ENCODE results near the gene KDM3B.
"Not testable (repeated sequence)": the region's sequence is repeated elsewhere in the genome, so short reads cannot be mapped to it uniquely, and the experiment has no call there.

The KDM3B gene

DNA sequence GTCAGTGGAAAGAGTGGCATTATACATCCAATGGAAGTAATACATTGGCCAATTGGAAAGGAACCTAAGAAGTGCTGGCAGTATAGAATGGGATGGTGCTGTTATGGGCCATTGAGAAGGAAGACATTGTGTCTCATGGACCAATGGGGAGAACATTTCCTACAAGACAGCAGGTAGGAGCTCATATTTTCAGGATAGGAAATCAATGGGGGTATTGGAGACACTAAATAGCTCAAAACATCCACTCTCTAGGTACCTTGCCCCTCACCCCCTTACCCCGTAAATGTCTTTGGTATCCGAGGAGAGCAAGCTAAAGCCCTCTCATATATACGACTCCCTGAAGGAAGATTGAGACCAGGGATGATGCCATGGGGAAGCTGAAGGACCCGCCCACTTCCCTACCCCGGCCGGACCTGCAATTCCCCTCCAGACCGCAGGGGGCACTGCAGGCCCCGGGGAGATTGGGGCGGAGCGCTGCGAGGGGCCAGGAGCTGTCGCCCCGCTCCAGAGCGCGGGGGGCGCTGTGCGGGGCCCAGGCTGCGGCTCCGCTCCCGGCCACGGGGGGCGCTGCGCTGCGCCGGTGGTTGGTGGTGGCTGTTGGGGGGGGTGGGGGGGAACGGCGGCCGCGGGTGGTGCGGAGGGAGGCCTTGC is at the start of gene KDM3B:
KDM3B (plus strand) TSS at position 615 of the 651 bp plus-strand sequence. CDS start 111 bp downstream, outside the sequence.
- peak; percentile 64 for DNase-seq (ENCODE audit: low spot score)

DNA sequence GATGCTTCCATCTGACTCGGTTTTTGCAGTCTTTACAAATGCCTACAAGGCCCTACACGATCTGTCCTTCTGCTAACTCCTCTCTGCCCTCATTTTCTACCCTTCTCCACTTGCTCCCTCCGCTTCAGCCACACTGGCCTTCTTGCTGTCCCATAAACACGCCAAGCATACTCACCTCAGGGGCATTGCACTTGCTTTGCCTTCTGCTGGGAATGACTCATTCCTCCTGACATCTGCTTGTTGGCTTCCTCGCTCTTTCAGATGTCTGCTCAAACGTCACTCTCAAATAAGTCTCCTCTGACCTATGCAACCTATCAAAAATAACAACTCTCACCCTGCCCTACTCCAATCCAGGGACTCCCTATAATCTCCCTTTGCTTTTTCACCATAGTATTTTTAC is 49.1 kb upstream of the KDM3B start:
- DNase-seq (ENCODE audit: low spot score) = no peak

DNA sequence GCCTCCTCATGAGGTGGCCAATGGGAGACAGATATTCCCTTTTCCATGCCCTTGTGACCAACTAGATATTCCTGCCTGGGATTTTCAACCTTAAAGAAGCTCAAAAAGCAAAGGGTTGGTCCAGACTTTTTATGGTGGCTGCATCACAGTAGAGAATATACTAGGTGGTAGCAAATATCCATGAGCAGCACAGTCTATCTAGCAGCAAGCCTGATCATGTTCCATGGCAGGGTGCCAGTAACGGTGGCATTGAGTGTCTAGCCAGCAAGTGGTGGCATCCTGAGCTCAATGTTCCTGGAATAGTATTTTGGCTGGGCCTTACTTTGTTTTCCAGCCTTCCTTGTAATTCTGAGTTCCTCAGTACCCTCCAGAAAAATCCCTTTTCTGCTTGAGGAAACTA is 46.7 kb upstream of the KDM3B start:
- peak; percentile 11 for DNase-seq (ENCODE audit: low spot score)

- DNase-seq (ENCODE audit: low spot score) = no peak
Observed at GRCh38 chr5:138315751-138316278, 36.7 kb upstream of the KDM3B start.

DNA sequence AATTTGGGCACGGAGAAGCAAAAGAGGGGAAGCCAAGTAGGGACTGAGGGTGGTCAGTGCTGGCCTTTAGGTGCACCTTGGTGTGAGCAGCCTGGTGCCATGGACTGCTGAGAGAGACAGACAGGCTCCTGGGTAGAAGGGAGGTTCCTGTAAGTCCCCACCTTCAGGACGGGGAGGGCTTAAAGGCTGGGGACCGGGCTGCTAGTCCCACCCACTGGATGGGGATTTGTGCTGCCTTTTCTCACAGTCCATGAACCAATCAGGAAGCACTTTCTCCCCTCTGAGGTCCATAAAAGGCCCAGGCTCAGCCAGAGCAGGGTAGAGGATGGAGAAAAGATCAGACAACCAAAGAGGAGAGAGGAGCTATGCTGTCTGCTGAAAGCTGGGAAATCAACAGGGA is 36.1 kb upstream of the KDM3B start:
- no peak for DNase-seq (ENCODE audit: low spot score)

DNA sequence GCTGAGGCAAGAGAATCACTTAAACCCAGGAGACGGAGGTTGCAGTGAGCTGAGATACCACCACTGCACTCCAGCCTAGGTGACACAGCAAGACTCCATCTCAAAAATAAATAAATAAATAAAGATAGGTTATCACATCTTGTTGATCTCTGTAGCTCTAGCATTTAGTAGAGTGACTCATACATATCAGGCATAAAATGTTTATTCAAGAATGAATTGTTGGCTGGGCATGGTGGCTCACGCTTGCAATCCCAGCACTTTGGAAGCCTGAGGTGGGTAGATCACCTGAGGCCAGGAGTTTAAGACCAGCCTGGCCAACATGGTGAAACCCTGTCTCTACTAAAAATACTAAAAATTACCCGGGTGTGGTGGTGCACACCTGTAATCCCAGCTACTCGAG is 34.3 kb upstream of the KDM3B start:
- not testable (repeated sequence) for DNase-seq (ENCODE audit: low spot score)

GRCh38 chr5:138330813-138331448 is 21.6 kb upstream of the KDM3B start:
- DNase-seq (ENCODE audit: low spot score) = no peak

GRCh38 chr5:138331449-138332368 is 20.8 kb upstream of the KDM3B start, which contains the start of gene CDC25C:
Gene CDC25C (minus strand): TSS chr5:138331804. CDS start chr5:138331180, 624 bp downstream.
- DNase-seq (ENCODE audit: low spot score) = peak; percentile 100

GRCh38 chr5:138334867-138335447 is 17.5 kb upstream of the KDM3B start:
- DNase-seq (ENCODE audit: low spot score) = no peak

GRCh38 chr5:138336952-138337684 is 15.4 kb upstream of the KDM3B start:
- peak; percentile 87 for DNase-seq (ENCODE audit: low spot score)

GRCh38 chr5:138337685-138338410 is 14.6 kb upstream of the KDM3B start, which contains the start of gene FAM53C:
Gene FAM53C (plus strand): TSS chr5:138338266. CDS start chr5:138341336, 3,070 bp downstream.
- peak; percentile 93 for DNase-seq (ENCODE audit: low spot score)

DNA sequence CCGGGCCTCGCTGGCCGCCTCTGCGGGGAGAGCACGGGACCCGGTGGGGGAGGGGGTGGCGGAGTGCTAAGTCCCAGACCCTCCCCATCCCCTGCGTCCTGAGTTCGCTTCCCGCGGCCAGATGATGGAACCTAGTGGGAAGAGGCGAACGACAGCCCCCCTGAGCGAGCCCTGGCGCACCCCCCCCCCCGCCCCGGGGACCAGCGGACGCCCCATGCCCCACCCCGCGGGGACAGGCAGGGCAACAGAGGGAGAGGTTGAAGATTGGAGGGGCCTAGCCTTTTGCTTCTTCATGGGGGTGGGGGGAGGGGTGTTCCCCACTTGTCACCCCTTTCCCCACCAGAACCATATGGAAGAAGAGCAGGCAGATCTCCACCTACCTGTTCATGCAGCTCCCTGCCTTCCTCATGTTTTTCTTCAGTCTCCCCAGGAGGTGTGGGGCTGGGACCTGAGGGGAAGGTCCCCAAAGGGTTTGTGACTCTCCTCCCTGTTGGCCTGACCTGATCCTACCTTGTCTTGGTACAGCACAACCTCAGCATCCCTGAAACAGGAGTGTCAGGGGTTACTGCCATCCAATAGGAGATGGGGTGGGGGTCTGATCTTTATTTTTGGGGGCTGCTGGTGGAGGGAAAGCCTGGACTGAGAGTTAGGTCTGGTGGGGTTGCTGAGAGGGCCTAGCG is 13.9 kb upstream of the KDM3B start:
- DNase-seq (ENCODE audit: low spot score) = no peak

- peak; percentile 40 for DNase-seq (ENCODE audit: low spot score)
Observed at GRCh38 chr5:138339091-138339456, 13.4 kb upstream of the KDM3B start.

- no peak for DNase-seq (ENCODE audit: low spot score)
Observed at GRCh38 chr5:138339464-138339863, 13.0 kb upstream of the KDM3B start.

GRCh38 chr5:138340008-138340407 is 12.5 kb upstream of the KDM3B start:
- no peak for DNase-seq (ENCODE audit: low spot score)

GRCh38 chr5:138344887-138345622 is 7.4 kb upstream of the KDM3B start:
- DNase-seq (ENCODE audit: low spot score) = no peak

DNA sequence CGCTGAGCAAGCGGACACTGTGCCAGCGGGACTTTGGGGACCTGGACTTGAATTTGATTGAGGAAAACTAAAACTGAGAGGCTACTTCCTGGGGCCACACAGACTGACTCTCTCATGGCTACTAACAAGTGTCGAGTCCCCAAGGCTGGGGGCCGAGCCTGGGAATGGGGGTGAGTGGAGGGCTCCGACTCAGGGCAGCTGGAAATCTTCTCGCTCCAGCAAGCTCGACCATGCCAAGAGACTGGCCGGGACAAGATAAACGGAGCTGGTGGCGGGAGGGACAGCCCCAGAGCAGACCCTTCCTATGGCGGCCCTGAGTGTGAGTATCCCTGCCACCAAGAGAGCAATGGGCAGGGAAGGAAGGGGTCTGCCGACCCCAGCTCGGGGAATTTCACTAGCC is 5.6 kb upstream of the KDM3B start:
- DNase-seq (ENCODE audit: low spot score) = no peak

- DNase-seq (ENCODE audit: low spot score) = no peak
Observed at GRCh38 chr5:138349852-138350562, 2.5 kb upstream of the KDM3B start.

- DNase-seq (ENCODE audit: low spot score) = no peak
Observed at GRCh38 chr5:138350563-138350890, 2.0 kb upstream of the KDM3B start.
